ENCODE results near the gene FAM149A. TPM values are rescaled to one million over a fixed set of nuclear protein-coding genes. Genes with fewer than 3 reads are reported as not detected.
A peak's percentile ranks its signal among the peaks of the same experiment; 100 is the strongest.

Gene FAM149A
- total and polyA plus RNA-seq, 2 experiments from 2014 or later: 6.9 to 7.0 TPM

- no peaks in the 10 kb centered on the region for H4K20me1 ChIP-seq (ENCODE audit: insufficient read depth, poor library complexity, severe bottlenecking)
- H3K79me2 ChIP-seq: no peaks in the 10 kb centered on the region
- H3K36me3 ChIP-seq (replicated peaks; ENCODE audit: insufficient read depth, low read depth): no peaks in the 10 kb centered on the region
- TF ChIP-seq EZH2phosphoT487 (IDR thresholded peaks at IDR 0.05; ENCODE audit: low read depth, severe bottlenecking, unreplicated experiment) (no peak), CTCF (IDR thresholded peaks at IDR 0.05; ENCODE audit: poor library complexity) (no peak), EZH2 (IDR thresholded peaks at IDR 0.05; ENCODE audit: borderline replicate concordance) (no peak)
- no peak overlapping the region for H3K27ac ChIP-seq
- H3K27me3 ChIP-seq: peaks cover 4% of the 10 kb centered on the region
- WGBS (ENCODE audit: low lambda C conversion rate, missing lambda C conversion rate): 77% methylated on average over 9 of the region's 9 CpGs
- no peak overlapping the region for H3K4me3 ChIP-seq
- H3K4me1 ChIP-seq (ENCODE audit: insufficient read depth): peaks cover 12% of the 10 kb centered on the region
- no peak overlapping the region for H2AFZ ChIP-seq
- no peaks in the 10 kb centered on the region for H3K9me3 ChIP-seq (ENCODE audit: low read depth)
- no peak for DNase-seq (ENCODE audit: low spot score)
- no peak overlapping the region for H3K4me2 ChIP-seq
- no peaks in the 10 kb centered on the region for H3K9me2 ChIP-seq (replicated peaks; ENCODE audit: insufficient read depth)
These were observed 42.0 kb downstream of the FAM149A start for GRCh38 chr4:186146458-186146857.

GRCh38 chr4:186148336-186148975 is 44.0 kb downstream of the FAM149A start:
- Histone ChIP-seq H3K4me1 (ENCODE audit: insufficient read depth) (peaks cover 12% of the 10 kb centered on the region), H2AFZ (no peak overlapping the region), H3K36me3 (replicated peaks; ENCODE audit: insufficient read depth, low read depth) (no peaks in the 10 kb centered on the region), H3K27me3 (peaks cover 4% of the 10 kb centered on the region), H3K4me2 (no peak overlapping the region), H3K9me2 (replicated peaks; ENCODE audit: insufficient read depth) (no peaks in the 10 kb centered on the region), H4K20me1 (ENCODE audit: insufficient read depth, poor library complexity, severe bottlenecking) (no peaks in the 10 kb centered on the region), H3K79me2 (no peaks in the 10 kb centered on the region), H3K9me3 (ENCODE audit: low read depth) (no peaks in the 10 kb centered on the region), H3K27ac (no peak overlapping the region), H3K4me3 (no peak overlapping the region)
- 75% methylated on average over 1 of the region's 1 CpG for WGBS (ENCODE audit: low lambda C conversion rate, missing lambda C conversion rate)
- TF ChIP-seq CTCF (IDR thresholded peaks at IDR 0.05; ENCODE audit: poor library complexity) (no peak), EZH2phosphoT487 (IDR thresholded peaks at IDR 0.05; ENCODE audit: low read depth, severe bottlenecking, unreplicated experiment) (no peak), EZH2 (IDR thresholded peaks at IDR 0.05; ENCODE audit: borderline replicate concordance) (no peak)
- no peak for DNase-seq (ENCODE audit: low spot score)

- Histone ChIP-seq H3K4me1 (ENCODE audit: insufficient read depth) (peaks cover 8% of the 10 kb centered on the region), H3K36me3 (replicated peaks; ENCODE audit: insufficient read depth, low read depth) (no peaks in the 10 kb centered on the region), H3K9me3 (ENCODE audit: low read depth) (no peaks in the 10 kb centered on the region), H3K79me2 (no peaks in the 10 kb centered on the region), H3K9me2 (replicated peaks; ENCODE audit: insufficient read depth) (no peaks in the 10 kb centered on the region), H4K20me1 (ENCODE audit: insufficient read depth, poor library complexity, severe bottlenecking) (no peaks in the 10 kb centered on the region), H3K4me2 (no peak overlapping the region), H3K27ac (no peak overlapping the region), H2AFZ (no peak overlapping the region), H3K4me3 (no peak overlapping the region), H3K27me3 (peaks cover 4% of the 10 kb centered on the region)
- DNase-seq (ENCODE audit: low spot score): peak; percentile 52
- 69% methylated on average over 14 of the region's 14 CpGs for WGBS (ENCODE audit: low lambda C conversion rate, missing lambda C conversion rate)
- TF ChIP-seq CTCF (IDR thresholded peaks at IDR 0.05; ENCODE audit: poor library complexity): peak; percentile 61
- no peak for TF ChIP-seq EZH2 (IDR thresholded peaks at IDR 0.05; ENCODE audit: borderline replicate concordance)
- no peak for TF ChIP-seq EZH2phosphoT487 (IDR thresholded peaks at IDR 0.05; ENCODE audit: low read depth, severe bottlenecking, unreplicated experiment)
These were observed 45.4 kb downstream of the FAM149A start for GRCh38 chr4:186149872-186150271.

Data from hepatocyte (in vitro differentiated cells).